GM19025 (cell line): Measurements from ENCODE around the gene CSNK2B.

ENCODE experiments used
- ATAC-seq: cut with Tn5 transposase; IDR thresholded peaks from one replicate; pipeline ENCODE4 v1.9.1; 2021; ENCODE audit warnings: mild to moderate bottlenecking, low read depth, moderate library complexity; ENCODE audit not compliant: unreplicated experiment

Gene CSNK2B

GRCh38 chr6:31710523-31711219 is 44.8 kb downstream of the CSNK2B start:
- no peak for ATAC-seq

- ATAC-seq, result no peak
Measured at GRCh38 chr6:31711233-31711632, 45.4 kb downstream of the CSNK2B start.

DNA sequence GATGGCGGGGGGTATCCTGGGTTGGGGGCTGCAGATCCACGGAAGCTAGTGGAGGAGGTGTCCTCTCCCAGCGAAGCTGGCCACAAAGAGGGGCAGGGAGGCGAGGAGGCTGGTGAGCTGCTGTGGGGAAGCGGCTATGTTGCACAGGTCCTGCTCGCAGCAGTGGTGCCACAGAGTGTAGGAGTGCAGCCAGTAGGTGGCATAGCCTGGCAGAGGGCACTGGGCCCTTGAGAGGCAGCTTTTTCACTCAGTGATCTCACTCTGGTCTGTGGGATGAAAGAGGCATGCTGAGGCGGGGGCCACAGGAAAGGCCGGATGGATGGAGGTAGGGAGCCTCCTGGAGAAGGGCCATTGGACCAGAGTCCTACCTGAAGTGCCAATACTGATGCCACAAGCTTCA is 46.4 kb downstream of the CSNK2B start:
- ATAC-seq, result no peak

DNA sequence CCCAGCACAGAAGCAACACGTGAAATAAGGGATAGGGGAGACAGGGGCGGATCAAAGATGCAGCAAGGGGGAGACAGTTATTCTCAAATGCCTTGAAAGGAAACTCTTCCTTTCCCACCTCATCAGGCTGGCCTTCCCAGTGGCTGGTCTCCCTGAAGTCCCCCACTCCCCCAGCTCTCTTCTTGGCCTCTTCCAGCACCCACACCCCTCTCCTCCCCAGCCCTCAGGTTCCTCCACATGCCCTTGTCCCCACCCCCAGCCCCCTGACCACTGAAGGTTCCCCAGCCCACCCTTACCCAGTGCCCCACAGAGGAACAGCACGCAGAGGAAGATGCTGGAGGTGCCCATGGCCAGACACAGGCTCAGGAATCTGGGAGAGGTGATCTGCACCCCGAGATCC is 47.6 kb downstream of the CSNK2B start:
- ATAC-seq, result no peak

- ATAC-seq, result no peak
Measured at GRCh38 chr6:31713991-31714684, 48.3 kb downstream of the CSNK2B start.

GRCh38 chr6:31715022-31715958 is 49.4 kb downstream of the CSNK2B start, which contains the start of gene LY6G6D:
Gene LY6G6D (plus strand): TSS chr6:31715348. CDS start chr6:31715356, 8 bp downstream.
- no peak for ATAC-seq

- no peak for ATAC-seq
Measured at GRCh38 chr6:31717499-31718222, 51.8 kb downstream of the CSNK2B start.

DNA sequence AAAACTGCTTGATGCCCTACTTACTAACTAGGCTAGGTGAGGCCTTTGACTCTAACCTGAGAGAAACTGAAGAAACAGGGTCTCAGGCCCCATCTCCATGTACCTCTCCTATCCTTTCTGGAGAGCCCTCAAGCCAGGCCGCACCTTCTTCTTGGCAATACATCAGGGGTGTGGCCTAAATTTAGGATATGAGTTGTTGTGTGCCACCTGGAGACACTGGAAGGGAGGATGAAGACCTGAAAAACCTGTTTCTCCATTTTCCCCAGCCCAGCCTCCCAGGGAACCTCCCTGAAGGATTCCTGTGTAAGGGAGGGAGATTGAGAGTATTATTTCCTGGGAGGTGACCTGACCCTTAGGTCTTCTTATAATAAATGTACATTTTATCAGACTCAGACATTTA is 52.4 kb downstream of the CSNK2B start:
- no peak for ATAC-seq

- no peak for ATAC-seq
Measured at GRCh38 chr6:31719001-31719400, 53.1 kb downstream of the CSNK2B start.
